Measurements from ENCODE around the gene LRRC8D.
A peak's percentile ranks its signal among the peaks of the same experiment; 100 is the strongest.

The LRRC8D gene

GRCh38 chr1:89807983-89808382 lies 12.8 kb upstream of the LRRC8D start:
- Histone ChIP-seq H3K9ac (ENCODE audit: low read depth, low read length) (no peak overlapping the region), H3K4me3 (ENCODE audit: low read depth, low read length) (peak overlapping the region; percentile 4; the same call in 1 of the 2 replicates), H3K4me1 (ENCODE audit: control insufficient read depth, insufficient read depth, low read length) (peaks cover 21% of the 10 kb centered on the region), H3K9me3 (ENCODE audit: control insufficient read depth, insufficient read depth, low read length) (no peaks in the 10 kb centered on the region), H3K27me3 (ENCODE audit: control insufficient read depth, insufficient read depth, low read length) (peaks cover 16% of the 10 kb centered on the region), H3K27ac (ENCODE audit: low read depth, low read length) (peak overlapping the region; percentile 38), H3K36me3 (ENCODE audit: control insufficient read depth, insufficient read depth, low read length) (no peaks in the 10 kb centered on the region)

GRCh38 chr1:89808441-89809117 lies 12.3 kb upstream of the LRRC8D start:
- H3K4me3 ChIP-seq (ENCODE audit: low read depth, low read length) = peak overlapping the region; percentile 4; the same call in 1 of the 2 replicates

GRCh38 chr1:89809556-89809955 lies 11.3 kb upstream of the LRRC8D start:
- no peaks in the 10 kb centered on the region for H3K36me3 ChIP-seq (ENCODE audit: control insufficient read depth, insufficient read depth, low read length)
- H3K4me1 ChIP-seq (ENCODE audit: control insufficient read depth, insufficient read depth, low read length) = peaks cover 21% of the 10 kb centered on the region
- H3K9ac ChIP-seq (ENCODE audit: low read depth, low read length) = no peak overlapping the region
- no peaks in the 10 kb centered on the region for H3K9me3 ChIP-seq (ENCODE audit: control insufficient read depth, insufficient read depth, low read length)
- peaks cover 16% of the 10 kb centered on the region for H3K27me3 ChIP-seq (ENCODE audit: control insufficient read depth, insufficient read depth, low read length)
- H3K27ac ChIP-seq (ENCODE audit: low read depth, low read length) = no peak overlapping the region
- H3K4me3 ChIP-seq (ENCODE audit: low read depth, low read length) = no peak overlapping the region

More at GRCh38 chr1:89808441-89809117, 12.3 kb upstream of the LRRC8D start:
- peak overlapping the region; percentile 68 for H3K27ac ChIP-seq (ENCODE audit: low read depth, low read length)
- no peaks in the 10 kb centered on the region for H3K9me3 ChIP-seq (ENCODE audit: control insufficient read depth, insufficient read depth, low read length)
- peaks cover 21% of the 10 kb centered on the region for H3K4me1 ChIP-seq (ENCODE audit: control insufficient read depth, insufficient read depth, low read length)
- H3K36me3 ChIP-seq (ENCODE audit: control insufficient read depth, insufficient read depth, low read length) = no peaks in the 10 kb centered on the region
- no peak overlapping the region for H3K9ac ChIP-seq (ENCODE audit: low read depth, low read length)
- H3K27me3 ChIP-seq (ENCODE audit: control insufficient read depth, insufficient read depth, low read length) = peaks cover 16% of the 10 kb centered on the region

- Histone ChIP-seq H3K4me1 (ENCODE audit: control insufficient read depth, insufficient read depth, low read length) (peaks cover 19% of the 10 kb centered on the region), H3K36me3 (ENCODE audit: control insufficient read depth, insufficient read depth, low read length) (no peaks in the 10 kb centered on the region), H3K27ac (ENCODE audit: low read depth, low read length) (no peak overlapping the region), H3K9ac (ENCODE audit: low read depth, low read length) (no peak overlapping the region), H3K9me3 (ENCODE audit: control insufficient read depth, insufficient read depth, low read length) (no peaks in the 10 kb centered on the region), H3K4me3 (ENCODE audit: low read depth, low read length) (no peak overlapping the region), H3K27me3 (ENCODE audit: control insufficient read depth, insufficient read depth, low read length) (peaks cover 16% of the 10 kb centered on the region)
Observed at GRCh38 chr1:89810302-89810701, 10.5 kb upstream of the LRRC8D start.

- Histone ChIP-seq H3K36me3 (ENCODE audit: control insufficient read depth, insufficient read depth, low read length) (no peaks in the 10 kb centered on the region), H3K9me3 (ENCODE audit: control insufficient read depth, insufficient read depth, low read length) (no peaks in the 10 kb centered on the region), H3K9ac (ENCODE audit: low read depth, low read length) (no peak overlapping the region), H3K4me1 (ENCODE audit: control insufficient read depth, insufficient read depth, low read length) (peaks cover 19% of the 10 kb centered on the region), H3K4me3 (ENCODE audit: low read depth, low read length) (no peak overlapping the region), H3K27me3 (ENCODE audit: control insufficient read depth, insufficient read depth, low read length) (peaks cover 16% of the 10 kb centered on the region), H3K27ac (ENCODE audit: low read depth, low read length) (no peak overlapping the region)
Observed at GRCh38 chr1:89810880-89811279, 10.0 kb upstream of the LRRC8D start.

GRCh38 chr1:89812992-89813391 lies 7.8 kb upstream of the LRRC8D start:
- Histone ChIP-seq H3K27me3 (ENCODE audit: control insufficient read depth, insufficient read depth, low read length) (peaks cover 16% of the 10 kb centered on the region), H3K27ac (ENCODE audit: low read depth, low read length) (no peak overlapping the region), H3K9me3 (ENCODE audit: control insufficient read depth, insufficient read depth, low read length) (no peaks in the 10 kb centered on the region), H3K9ac (ENCODE audit: low read depth, low read length) (no peak overlapping the region), H3K4me1 (ENCODE audit: control insufficient read depth, insufficient read depth, low read length) (peaks cover 14% of the 10 kb centered on the region), H3K36me3 (ENCODE audit: control insufficient read depth, insufficient read depth, low read length) (no peaks in the 10 kb centered on the region), H3K4me3 (ENCODE audit: low read depth, low read length) (no peak overlapping the region)

- no peak overlapping the region for H3K27ac ChIP-seq (ENCODE audit: low read depth, low read length)
- no peaks in the 10 kb centered on the region for H3K36me3 ChIP-seq (ENCODE audit: control insufficient read depth, insufficient read depth, low read length)
- H3K4me3 ChIP-seq (ENCODE audit: low read depth, low read length) = no peak overlapping the region
- H3K27me3 ChIP-seq (ENCODE audit: control insufficient read depth, insufficient read depth, low read length) = peaks cover 11% of the 10 kb centered on the region
- no peak overlapping the region for H3K9ac ChIP-seq (ENCODE audit: low read depth, low read length)
- H3K9me3 ChIP-seq (ENCODE audit: control insufficient read depth, insufficient read depth, low read length) = no peaks in the 10 kb centered on the region
- H3K4me1 ChIP-seq (ENCODE audit: control insufficient read depth, insufficient read depth, low read length) = peaks cover 3% of the 10 kb centered on the region; the same call in 1 of the 2 replicates
Observed at GRCh38 chr1:89815040-89815439, 5.8 kb upstream of the LRRC8D start.

- H3K4me3 ChIP-seq (ENCODE audit: low read depth, low read length) = no peak overlapping the region
- H3K36me3 ChIP-seq (ENCODE audit: control insufficient read depth, insufficient read depth, low read length) = no peaks in the 10 kb centered on the region
- H3K4me1 ChIP-seq (ENCODE audit: control insufficient read depth, insufficient read depth, low read length) = peaks cover 8% of the 10 kb centered on the region; the same call in 1 of the 2 replicates
- H3K27ac ChIP-seq (ENCODE audit: low read depth, low read length) = no peak overlapping the region
- no peak overlapping the region for H3K9ac ChIP-seq (ENCODE audit: low read depth, low read length)
- no peaks in the 10 kb centered on the region for H3K9me3 ChIP-seq (ENCODE audit: control insufficient read depth, insufficient read depth, low read length)
- H3K27me3 ChIP-seq (ENCODE audit: control insufficient read depth, insufficient read depth, low read length) = peaks cover 9% of the 10 kb centered on the region; the same call in 1 of the 2 replicates
Observed at GRCh38 chr1:89815611-89816010, 5.2 kb upstream of the LRRC8D start.

GRCh38 chr1:89816366-89816765 lies 4.5 kb upstream of the LRRC8D start:
- peaks cover 9% of the 10 kb centered on the region; the same call in 1 of the 2 replicates for H3K27me3 ChIP-seq (ENCODE audit: control insufficient read depth, insufficient read depth, low read length)
- no peak overlapping the region for H3K27ac ChIP-seq (ENCODE audit: low read depth, low read length)
- peaks cover 8% of the 10 kb centered on the region; the same call in 1 of the 2 replicates for H3K4me1 ChIP-seq (ENCODE audit: control insufficient read depth, insufficient read depth, low read length)
- no peaks in the 10 kb centered on the region for H3K9me3 ChIP-seq (ENCODE audit: control insufficient read depth, insufficient read depth, low read length)
- H3K36me3 ChIP-seq (ENCODE audit: control insufficient read depth, insufficient read depth, low read length) = no peaks in the 10 kb centered on the region
- no peak overlapping the region for H3K4me3 ChIP-seq (ENCODE audit: low read depth, low read length)
- H3K9ac ChIP-seq (ENCODE audit: low read depth, low read length) = no peak overlapping the region

- Histone ChIP-seq H3K9me3 (ENCODE audit: control insufficient read depth, insufficient read depth, low read length) (no peaks in the 10 kb centered on the region), H3K27me3 (ENCODE audit: control insufficient read depth, insufficient read depth, low read length) (peaks cover 9% of the 10 kb centered on the region; the same call in 1 of the 2 replicates), H3K4me1 (ENCODE audit: control insufficient read depth, insufficient read depth, low read length) (peaks cover 25% of the 10 kb centered on the region), H3K9ac (ENCODE audit: low read depth, low read length) (peak overlapping the region; percentile 91), H3K36me3 (ENCODE audit: control insufficient read depth, insufficient read depth, low read length) (peaks cover 13% of the 10 kb centered on the region), H3K27ac (ENCODE audit: low read depth, low read length) (peak overlapping the region; percentile 89), H3K4me3 (ENCODE audit: low read depth, low read length) (peak overlapping the region; percentile 95)
Observed at GRCh38 chr1:89821322-89822108, 683 bp downstream of the LRRC8D start.

All from HUES48 (cell line).